HG02623 (cell line): Measurements from ENCODE around the gene TACO1.

Experiments
- ATAC-seq: cut with Tn5 transposase; IDR thresholded peaks from one replicate; pipeline ENCODE4 v1.9.1; 2021; ENCODE audit warnings: moderate library complexity; ENCODE audit not compliant: unreplicated experiment

TACO1 gene

GRCh38 chr17:63598281-63598680, 2.4 kb upstream of the TACO1 start:
- ATAC-seq = no peak

- no peak for ATAC-seq
These were observed 1.0 kb downstream of the TACO1 start for GRCh38 chr17:63601439-63602371.

DNA sequence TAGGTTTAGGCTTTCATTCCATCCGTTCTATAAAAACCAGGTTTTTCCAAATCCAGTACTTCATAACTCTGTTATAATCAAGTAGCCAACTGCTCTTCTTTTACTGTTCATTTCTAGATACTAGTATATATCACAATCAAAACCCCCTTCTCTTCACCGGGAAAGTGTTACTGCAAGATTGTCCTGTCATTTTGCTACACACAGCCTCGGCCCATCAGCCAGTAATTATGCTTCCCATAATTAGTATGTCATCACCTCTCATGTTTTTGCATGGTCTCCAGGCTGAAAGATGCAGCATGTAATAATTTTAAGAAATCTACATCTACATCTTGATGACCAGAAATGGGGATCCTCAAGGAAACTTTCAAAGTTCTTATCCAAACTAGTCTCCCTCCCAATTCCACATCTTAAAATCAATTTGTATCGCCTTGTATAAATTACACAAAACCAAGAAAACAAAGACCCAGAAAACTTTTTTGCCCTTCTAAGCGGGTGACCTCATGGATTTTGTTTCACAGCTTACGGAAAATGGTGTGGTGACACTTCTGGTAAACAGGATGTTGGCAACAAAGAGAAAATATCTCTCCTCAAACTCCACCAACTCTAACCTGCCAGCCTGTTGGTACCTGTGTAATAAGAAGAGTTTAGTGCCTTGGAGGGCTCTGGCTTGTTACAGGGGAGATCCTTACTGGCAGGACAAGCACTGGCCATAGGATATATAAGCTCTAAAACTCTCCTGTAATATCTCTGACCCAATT, 9.3 kb downstream of the TACO1 start:
- ATAC-seq = no peak

DNA sequence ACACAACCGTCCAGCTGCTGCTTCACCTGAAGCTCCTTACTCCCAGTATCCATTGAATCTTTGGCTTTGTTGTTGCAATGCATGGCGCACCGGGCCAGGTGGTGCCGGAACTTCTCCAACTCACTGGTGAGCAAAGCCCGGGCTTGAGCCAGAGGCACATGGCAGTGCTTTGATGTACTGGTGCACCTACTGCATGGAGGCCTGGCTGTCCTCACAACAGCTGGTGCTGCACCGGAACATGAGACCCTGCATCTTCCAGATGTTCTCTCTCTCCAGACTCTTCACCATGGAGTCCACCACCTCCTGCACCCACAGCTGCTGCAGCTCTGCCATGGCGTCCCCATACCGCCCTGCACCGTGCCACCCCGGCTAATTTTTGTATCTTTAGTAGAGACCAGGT, 10.2 kb downstream of the TACO1 start:
- no peak for ATAC-seq

GRCh38 chr17:63611354-63611753, 10.7 kb downstream of the TACO1 start:
- no peak for ATAC-seq

GRCh38 chr17:63613663-63614062, 13.0 kb downstream of the TACO1 start:
- ATAC-seq = no peak

GRCh38 chr17:63621229-63621683, 20.6 kb downstream of the TACO1 start:
- no peak for ATAC-seq

DNA sequence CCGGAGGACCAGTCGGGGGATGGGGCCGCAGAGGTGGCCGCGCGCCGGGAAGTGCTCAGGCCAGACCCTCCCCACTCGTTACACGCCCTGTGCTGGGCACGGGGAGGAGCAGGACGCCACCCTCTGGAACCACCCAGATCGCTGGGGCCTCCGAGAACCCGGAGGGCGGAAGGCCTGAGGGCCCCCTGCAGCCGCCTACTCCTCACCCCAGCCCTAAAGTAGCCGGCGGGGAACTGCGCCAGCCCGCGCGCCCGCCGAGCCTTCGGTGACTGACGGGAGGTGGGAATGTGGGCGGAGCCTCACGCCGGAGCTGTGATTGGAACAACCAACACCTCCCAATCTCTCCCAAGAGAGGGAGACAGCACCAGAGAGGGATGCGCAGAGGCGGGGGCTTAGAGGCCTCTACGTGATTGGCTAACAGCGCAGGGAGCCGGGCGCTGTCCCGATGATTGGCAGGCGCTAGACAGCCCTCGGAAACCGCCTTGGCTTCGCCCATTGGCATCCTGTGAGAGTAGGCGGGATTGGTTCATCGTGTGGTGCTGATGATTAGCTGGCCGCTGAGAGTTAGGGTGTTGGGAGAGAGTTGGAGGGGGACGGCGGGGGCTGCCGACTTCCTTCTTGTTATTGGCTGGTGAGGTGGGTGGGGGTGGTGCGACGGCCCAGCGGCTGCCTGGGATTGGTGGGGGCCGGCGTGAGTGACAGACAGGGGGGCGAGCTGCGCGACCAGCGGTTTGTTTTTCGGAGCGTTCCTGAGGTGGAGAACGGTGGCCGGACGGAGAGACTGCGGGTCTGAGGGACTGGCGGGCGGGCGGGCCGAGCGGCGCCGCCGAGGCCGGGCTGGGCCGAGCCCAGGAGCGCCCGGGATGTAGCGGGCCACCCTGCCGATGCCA, 21.2 kb downstream of the TACO1 start, which contains the start of gene MAP3K3:
MAP3K3 (plus strand) TSS at position 734 of the 890 bp plus-strand sequence. CDS start 343 bp downstream, outside the sequence.
- ATAC-seq = peak; percentile 89

DNA sequence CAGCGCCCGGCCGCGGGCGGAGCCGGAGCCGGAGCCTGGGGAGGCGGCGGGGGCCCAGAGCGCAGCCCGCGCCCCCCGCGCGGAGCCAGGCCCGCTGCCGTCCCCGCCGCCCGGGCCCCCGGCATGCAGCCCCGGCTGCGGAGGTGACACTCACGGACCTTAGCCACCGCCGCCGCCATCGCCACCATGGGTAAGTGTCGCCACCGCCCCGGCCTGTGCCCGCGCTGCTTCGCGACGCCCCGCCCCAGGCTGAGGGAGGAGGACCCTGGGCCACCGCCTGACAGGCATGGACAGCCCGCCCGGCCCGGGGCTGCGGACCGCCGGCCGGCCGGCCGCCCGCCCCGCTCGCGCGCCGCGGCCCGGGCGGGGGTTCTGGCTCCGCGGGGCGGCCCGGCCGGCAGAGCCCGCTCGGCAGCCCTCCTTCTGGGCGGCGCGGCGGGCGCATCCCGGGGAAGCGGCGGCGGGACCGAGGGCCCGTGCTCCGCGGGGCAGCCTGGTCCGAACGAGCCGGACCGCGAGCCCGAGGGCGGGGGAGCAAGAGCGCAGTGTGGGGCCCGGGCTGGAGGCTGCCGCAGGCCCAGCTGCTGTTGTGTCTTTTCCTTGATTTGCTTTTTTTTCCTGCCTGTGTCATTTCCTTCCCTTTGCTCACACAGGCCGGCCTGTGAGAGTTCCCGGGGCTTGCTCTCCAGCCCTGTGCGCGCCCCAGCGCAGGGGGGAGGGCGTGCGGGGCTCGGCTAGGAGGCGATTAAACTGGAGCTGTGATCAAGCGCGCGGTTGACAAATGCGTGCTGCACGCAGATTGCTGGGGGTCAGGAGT, 22.1 kb downstream of the TACO1 start:
- peak; percentile 17 for ATAC-seq

DNA sequence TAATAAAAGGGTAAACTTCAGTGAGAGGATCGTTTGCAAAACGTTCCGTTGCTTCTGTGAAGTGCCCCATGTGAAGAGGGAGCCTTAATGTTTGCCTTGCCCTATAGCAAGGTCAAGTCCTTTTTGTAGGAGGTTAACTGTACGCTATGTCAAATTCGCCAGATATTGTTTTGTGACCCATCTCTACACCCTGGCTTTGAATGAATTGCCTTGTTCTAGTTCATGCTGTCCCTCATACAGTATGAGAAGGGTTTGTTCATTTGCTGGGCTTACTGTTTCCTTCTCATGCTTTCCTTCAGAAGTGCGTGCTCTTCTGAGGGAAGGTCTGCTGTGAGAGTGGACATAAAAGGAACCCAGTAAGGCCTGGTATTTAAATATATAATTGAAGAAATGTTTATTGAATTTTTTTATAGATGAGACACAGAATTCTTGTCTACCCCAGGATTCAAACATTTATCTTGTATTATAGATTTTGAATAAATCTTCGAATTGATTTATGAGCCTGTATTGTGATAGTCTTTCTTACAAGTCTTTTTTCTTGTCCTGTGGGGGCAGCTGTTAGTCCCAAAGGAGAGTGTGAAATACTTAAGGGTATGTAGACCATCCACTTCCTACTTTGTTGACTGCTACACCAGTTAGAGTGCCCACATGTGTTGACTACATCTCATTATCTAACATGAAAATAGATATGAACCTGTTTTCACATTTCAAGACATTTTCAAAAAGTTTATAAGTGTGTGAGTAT, 23.3 kb downstream of the TACO1 start:
- no peak for ATAC-seq

- no peak for ATAC-seq
These were observed 23.8 kb downstream of the TACO1 start for GRCh38 chr17:63624531-63624880.

- no peak for ATAC-seq
These were observed 26.0 kb downstream of the TACO1 start for GRCh38 chr17:63626551-63627180.

DNA sequence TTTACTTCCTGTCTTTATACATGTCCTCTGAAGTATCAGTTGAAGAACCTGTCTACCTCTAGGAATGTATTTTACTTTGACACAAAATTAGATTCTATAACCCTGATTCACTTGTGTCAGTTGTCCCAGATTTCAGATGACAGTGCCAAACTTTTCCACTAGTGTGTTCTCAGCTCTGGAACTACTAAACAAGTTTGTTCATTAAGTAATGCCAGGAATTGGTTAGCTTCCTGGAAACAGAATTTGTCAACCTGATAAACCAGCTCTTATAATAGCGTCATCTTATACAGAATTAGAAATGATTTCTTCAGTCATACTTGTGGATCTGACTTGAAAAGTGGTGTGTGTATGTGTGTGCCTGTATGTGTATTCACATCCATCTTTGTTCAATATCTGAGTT, 28.9 kb downstream of the TACO1 start:
- ATAC-seq = no peak

- no peak for ATAC-seq
These were observed 30.4 kb downstream of the TACO1 start for GRCh38 chr17:63631062-63631461.

DNA sequence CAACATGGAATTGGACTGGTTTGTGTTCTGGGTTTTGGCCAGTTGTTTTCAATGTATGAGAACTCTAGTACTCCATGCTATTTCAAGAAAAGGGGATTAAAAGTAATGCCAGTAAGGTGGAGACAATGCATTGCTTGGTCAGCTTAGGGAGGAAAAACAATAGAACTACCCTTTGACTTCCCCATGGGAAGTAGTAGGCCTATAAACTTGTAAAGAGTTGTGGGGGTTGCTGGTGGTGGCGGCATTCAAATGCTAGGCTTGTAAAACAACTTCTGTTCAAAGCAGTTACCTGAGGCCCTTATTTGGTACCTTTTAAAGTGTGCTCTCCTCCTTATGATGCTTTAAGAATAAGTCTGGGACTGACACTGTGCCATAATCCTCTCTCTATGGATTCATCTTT, 30.9 kb downstream of the TACO1 start:
- ATAC-seq = no peak

- no peak for ATAC-seq
These were observed 33.0 kb downstream of the TACO1 start for GRCh38 chr17:63633742-63634141.

DNA sequence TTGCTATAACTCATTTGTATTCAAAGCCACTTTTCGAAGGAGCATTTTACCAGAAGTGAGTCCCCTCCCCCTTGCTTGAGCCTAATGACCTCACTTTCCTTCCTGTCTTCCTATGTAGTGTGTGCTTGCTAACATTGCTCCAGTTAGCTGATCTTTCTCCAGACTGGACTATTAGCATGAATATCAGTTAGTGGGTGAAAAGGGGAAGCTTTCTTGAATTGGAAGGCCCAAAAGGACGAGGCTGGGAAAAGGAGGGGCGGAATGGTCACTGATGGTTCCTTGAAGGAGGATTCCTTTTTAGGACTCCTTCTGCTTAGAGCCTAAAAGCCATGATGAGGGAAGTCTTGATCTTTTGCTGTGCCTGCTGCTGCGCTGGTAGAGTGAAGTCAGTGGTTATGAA, 33.5 kb downstream of the TACO1 start:
- ATAC-seq = no peak

- no peak for ATAC-seq
These were observed 34.1 kb downstream of the TACO1 start for GRCh38 chr17:63634816-63635215.

GRCh38 chr17:63635290-63635689, 34.6 kb downstream of the TACO1 start:
- no peak for ATAC-seq
